OCI-LY1 (cell line): Measurements from ENCODE around the gene FZD2.

Experiments
- H2AFZ ChIP-seq: fragments of 200-600 bp; sonication (generic), shearing (Covaris generic); 2 replicates; pipeline ENCODE4 v1.6.0; 2014; ENCODE audit warnings: antibody characterized with exemption, mild to moderate bottlenecking, low read length
- H3F3A ChIP-seq: fragments of 200-600 bp; sonication (generic), shearing (Covaris generic); 2 replicates; pipeline ENCODE4 v1.6.0; 2014; ENCODE audit warnings: mild to moderate bottlenecking, antibody characterized with exemption, low read length, moderate library complexity; ENCODE audit not compliant: insufficient read depth
- H3K27ac ChIP-seq: fragments of 200-600 bp; sonication (generic); 2 replicates; pipeline ENCODE4 v1.5.1; 2014; ENCODE audit warnings: low read length, mixed run types, mild to moderate bottlenecking, low read depth; ENCODE audit not compliant: poor library complexity, severe bottlenecking
- H3K27me3 ChIP-seq: fragments of 200-600 bp; sonication (generic); 2 replicates; pipeline ENCODE4 v1.6.0; 2014; ENCODE audit warnings: antibody characterized with exemption, mild to moderate bottlenecking, low read length, moderate library complexity; ENCODE audit not compliant: insufficient read depth
- H3K36me3 ChIP-seq: fragments of 200-600 bp; sonication (generic); 2 replicates; pipeline ENCODE4 v1.6.1; 2014; ENCODE audit warnings: mild to moderate bottlenecking, antibody characterized with exemption, low read length, moderate library complexity, mixed read lengths; ENCODE audit not compliant: insufficient read depth
- H3K4me1 ChIP-seq: fragments of 200-600 bp; sonication (generic); 2 replicates; pipeline ENCODE4 v1.5.1; 2014; ENCODE audit warnings: mild to moderate bottlenecking, low read length, moderate library complexity; ENCODE audit not compliant: insufficient read depth, severe bottlenecking
- H3K4me2 ChIP-seq: fragments of 200-600 bp; sonication (generic), shearing (Covaris generic); 2 replicates; pipeline ENCODE4 v1.6.1; 2014; ENCODE audit warnings: low read length
- H3K4me3 ChIP-seq: fragments of 200-600 bp; sonication (generic); 2 replicates; pipeline ENCODE4 v1.5.1; 2014; ENCODE audit warnings: low read length, low read depth, mild to moderate bottlenecking, mixed read lengths; ENCODE audit not compliant: poor library complexity, severe bottlenecking
- H3K79me2 ChIP-seq: fragments of 200-600 bp; shearing (Covaris generic); 2 replicates; pipeline ENCODE4 v1.6.1; 2016; ENCODE audit warnings: mixed run types, low read length, mixed read lengths; ENCODE audit not compliant: insufficient read depth
- H3K9ac ChIP-seq: fragments of 200-600 bp; sonication (generic), shearing (Covaris generic); 2 replicates; pipeline ENCODE4 v1.6.1; 2014; ENCODE audit warnings: mild to moderate bottlenecking, low read length, mixed read lengths
- H3K9me2 ChIP-seq: fragments of 200-600 bp; sonication (generic), shearing (Covaris generic); 2 replicates; pipeline ENCODE4 v1.6.1; 2014; ENCODE audit warnings: low read depth, mild to moderate bottlenecking, low read length, mixed read lengths
- H3K9me3 ChIP-seq: fragments of 200-600 bp; shearing (Covaris generic); 2 replicates; pipeline ENCODE4 v1.6.1; 2014; ENCODE audit warnings: low read length, mixed read lengths
- H4K20me1 ChIP-seq: fragments of 200-600 bp; sonication (generic), shearing (Covaris generic); 2 replicates; pipeline ENCODE4 v1.6.0; 2016; ENCODE audit warnings: mild to moderate bottlenecking, low read length; ENCODE audit not compliant: insufficient read depth
- CTCF ChIP-seq: fragments of 200-600 bp; sonication (generic), shearing (Covaris generic); IDR thresholded peaks from 2 replicates; pipeline ENCODE4 v1.5.1; 2017; ENCODE audit warnings: mild to moderate bottlenecking, antibody characterized with exemption, low read length, moderate library complexity, mixed read lengths
- EZH2 ChIP-seq: fragments of 200-600 bp; sonication (generic), shearing (Covaris generic); IDR thresholded peaks from 2 replicates; pipeline ENCODE4 v1.8.0; 2017; ENCODE audit warnings: borderline replicate concordance, mixed run types, mild to moderate bottlenecking, antibody characterized with exemption, low read length, moderate library complexity, mixed read lengths

Gene FZD2

GRCh38 chr17:44547625-44548267, 9.5 kb upstream of the FZD2 start:
- Histone ChIP-seq H2AFZ (no peak overlapping the region), H3K4me3 (no peak overlapping the region), H3K79me2 (no peaks in the 10 kb centered on the region), H3K27ac (no peak overlapping the region), H3K9ac (no peak overlapping the region), H3K9me3 (no peaks in the 10 kb centered on the region), H3K27me3 (peaks cover 24% of the 10 kb centered on the region), H3K4me1 (no peaks in the 10 kb centered on the region), H3K9me2 (no peaks in the 10 kb centered on the region), H3F3A (no peaks in the 10 kb centered on the region), H3K36me3 (no peaks in the 10 kb centered on the region), H3K4me2 (no peak overlapping the region), H4K20me1 (no peaks in the 10 kb centered on the region)
- TF ChIP-seq EZH2 (no peak), CTCF (no peak)

GRCh38 chr17:44548376-44549230, 8.7 kb upstream of the FZD2 start:
- no peak overlapping the region for H3K4me2 ChIP-seq
- H3K9ac ChIP-seq: no peak overlapping the region
- peaks cover 18% of the 10 kb centered on the region for H3K27me3 ChIP-seq
- no peak overlapping the region for H3K4me3 ChIP-seq
- H3K79me2 ChIP-seq: no peaks in the 10 kb centered on the region
- H3K9me3 ChIP-seq: no peaks in the 10 kb centered on the region
- no peaks in the 10 kb centered on the region for H3K36me3 ChIP-seq
- no peaks in the 10 kb centered on the region for H3K9me2 ChIP-seq
- no peaks in the 10 kb centered on the region for H4K20me1 ChIP-seq
- no peak overlapping the region for H2AFZ ChIP-seq
- no peaks in the 10 kb centered on the region for H3F3A ChIP-seq
- no peaks in the 10 kb centered on the region for H3K4me1 ChIP-seq
- TF ChIP-seq EZH2 (no peak), CTCF (no peak)
- H3K27ac ChIP-seq: no peak overlapping the region

- Histone ChIP-seq H3K27me3 (peaks cover 15% of the 10 kb centered on the region), H3K36me3 (no peaks in the 10 kb centered on the region), H4K20me1 (no peaks in the 10 kb centered on the region), H3K4me2 (no peak overlapping the region), H3K9ac (no peak overlapping the region), H3K9me2 (no peaks in the 10 kb centered on the region), H3K9me3 (no peaks in the 10 kb centered on the region), H3K79me2 (no peaks in the 10 kb centered on the region), H3F3A (no peaks in the 10 kb centered on the region), H2AFZ (no peak overlapping the region), H3K27ac (no peak overlapping the region), H3K4me3 (no peak overlapping the region), H3K4me1 (no peaks in the 10 kb centered on the region)
- TF ChIP-seq EZH2 (no peak), CTCF (no peak)
These were observed 7.6 kb upstream of the FZD2 start for GRCh38 chr17:44549686-44550085.
